Embryonic facial prominence (tissue), 1 donor: ENCODE data around the gene MGRN1.
"Not testable (repeated sequence)": the region's sequence is repeated elsewhere in the genome, so short reads cannot be mapped to it uniquely, and the experiment has no call there.

ENCODE experiments used
- DNase-seq: peaks from one replicate; pipeline ENCODE4 v3.0.0-alpha.2; 2016; ENCODE audit errors: extremely low spot score

The MGRN1 gene

DNA sequence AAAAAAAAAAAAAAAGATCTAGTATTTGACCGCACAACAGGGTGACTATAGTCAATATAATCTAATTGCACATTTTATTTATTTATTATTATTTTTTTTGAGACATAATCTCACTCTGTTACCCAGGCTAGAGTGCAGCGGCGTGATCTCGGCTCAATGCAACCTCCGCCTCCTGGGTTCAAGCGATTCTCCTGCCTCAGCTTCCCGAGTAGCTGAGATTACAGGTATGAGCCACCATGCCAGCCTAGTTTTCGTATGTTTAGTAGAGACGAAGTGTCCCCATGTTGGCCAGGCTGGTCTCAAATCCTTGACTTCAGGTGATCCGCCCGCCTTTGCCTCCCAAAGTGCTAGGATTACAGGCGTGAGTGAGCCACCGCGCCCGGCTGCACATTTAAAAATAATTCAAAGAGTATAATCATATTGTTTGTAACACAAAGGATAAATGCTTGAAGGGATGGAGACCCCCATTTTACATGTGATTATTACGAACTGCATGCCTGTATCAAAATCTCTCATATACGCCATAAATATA is 108.7 kb downstream of the MGRN1 start:
- no peak for DNase-seq

DNA sequence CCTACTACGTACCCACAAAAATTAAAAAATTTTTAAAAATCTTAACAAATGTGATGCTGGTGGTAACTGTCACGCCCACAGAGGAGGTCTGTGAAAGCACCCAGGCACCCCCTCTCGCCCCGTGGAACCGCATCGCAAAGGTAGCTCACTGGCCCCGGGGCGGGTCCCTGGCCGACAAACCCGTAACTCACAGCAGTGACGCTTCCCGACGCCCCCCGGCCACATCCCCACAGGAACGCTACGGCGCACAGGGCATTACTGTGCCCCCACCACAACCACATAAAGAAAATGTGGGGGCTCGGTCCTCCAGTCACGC is 109.1 kb downstream of the MGRN1 start:
- DNase-seq, result no peak

GRCh38 chr16:4734063-4734729 is 109.6 kb downstream of the MGRN1 start, which contains the start of the genes ANKS3 and DNAAF8:
Gene ANKS3 (minus strand): TSS chr16:4734271. CDS start chr16:4730149, 4,122 bp downstream.
Gene DNAAF8 (plus strand): TSS chr16:4734537. CDS start chr16:4736515, 1,978 bp downstream.
- peak; percentile 79 for DNase-seq

- peak; percentile 78 for DNase-seq
These were observed 110.3 kb downstream of the MGRN1 start for GRCh38 chr16:4734730-4735535.

- DNase-seq, result no peak
These were observed 111.9 kb downstream of the MGRN1 start for GRCh38 chr16:4736546-4736945.

DNA sequence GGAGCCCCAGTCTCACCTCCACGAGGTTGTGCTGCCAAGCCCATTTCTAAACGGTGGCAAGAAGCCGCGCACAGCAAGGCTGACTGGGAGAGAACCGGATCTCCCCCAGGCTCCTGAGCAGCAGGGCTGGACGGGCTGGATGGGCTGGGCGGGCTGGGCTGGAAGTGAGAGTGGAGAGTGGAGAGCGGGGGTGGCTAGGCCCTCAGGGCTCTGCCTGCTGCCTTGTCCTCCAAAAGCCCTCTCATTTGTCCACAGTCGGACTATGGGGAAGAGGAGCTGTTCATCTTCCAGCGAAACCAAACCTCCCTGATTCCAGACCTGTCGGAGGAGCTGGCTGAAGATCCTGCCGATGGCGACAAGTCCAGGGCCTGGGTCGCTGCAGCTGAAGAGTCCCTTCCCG is 112.9 kb downstream of the MGRN1 start:
- DNase-seq, result no peak

DNA sequence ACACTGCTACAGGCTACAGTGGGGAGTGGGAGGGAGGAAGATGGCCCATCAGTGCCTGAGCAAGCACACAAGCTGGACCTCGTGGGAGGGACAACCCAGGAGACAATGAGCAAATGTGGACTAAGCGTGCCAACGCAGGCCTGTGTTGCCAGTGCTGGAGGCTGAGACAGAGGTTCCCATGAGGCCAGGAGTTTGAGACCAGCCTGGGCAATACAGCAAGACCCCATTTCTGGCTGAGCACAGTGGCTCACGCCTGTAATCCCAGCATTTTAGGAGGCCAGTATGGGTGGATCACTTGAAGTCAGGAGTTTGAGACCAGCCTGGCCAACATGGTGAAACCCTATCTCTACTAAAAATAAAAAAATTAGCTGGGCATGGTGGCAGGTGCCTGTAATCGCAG is 113.7 kb downstream of the MGRN1 start:
- DNase-seq, result not testable (repeated sequence)
